HG03558 (cell line): ENCODE results near the gene ARIH2.

Experiments
- ATAC-seq: cut with Tn5 transposase; IDR thresholded peaks from one replicate; pipeline ENCODE4 v1.9.1; 2021; ENCODE audit warnings: moderate number of reproducible peaks; ENCODE audit not compliant: unreplicated experiment; ENCODE audit errors: extremely low read depth

ARIH2 gene

GRCh38 chr3:49028673-49029562, 110.3 kb downstream of the ARIH2 start, which contains the start of gene IMPDH2:
IMPDH2 (minus strand) TSS chr3:49029398; CDS start chr3:49029350, 48 bp downstream.
- ATAC-seq: peak; percentile 40

DNA sequence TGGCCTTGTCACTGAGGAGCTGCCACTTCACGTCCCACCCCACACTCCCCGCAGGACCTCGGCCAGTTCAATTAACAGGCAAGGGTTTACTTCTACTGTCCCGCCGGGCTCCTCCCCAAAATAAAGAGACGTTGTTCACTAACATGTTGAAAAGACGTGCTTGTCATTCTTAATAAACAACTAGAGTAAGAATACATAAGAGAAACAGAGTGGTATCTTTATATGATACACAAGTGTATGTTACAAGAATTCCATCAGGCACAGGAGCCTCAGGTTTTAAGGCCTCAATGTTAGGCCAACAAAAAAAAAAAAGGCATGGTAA, 110.9 kb downstream of the ARIH2 start:
- ATAC-seq: no peak

DNA sequence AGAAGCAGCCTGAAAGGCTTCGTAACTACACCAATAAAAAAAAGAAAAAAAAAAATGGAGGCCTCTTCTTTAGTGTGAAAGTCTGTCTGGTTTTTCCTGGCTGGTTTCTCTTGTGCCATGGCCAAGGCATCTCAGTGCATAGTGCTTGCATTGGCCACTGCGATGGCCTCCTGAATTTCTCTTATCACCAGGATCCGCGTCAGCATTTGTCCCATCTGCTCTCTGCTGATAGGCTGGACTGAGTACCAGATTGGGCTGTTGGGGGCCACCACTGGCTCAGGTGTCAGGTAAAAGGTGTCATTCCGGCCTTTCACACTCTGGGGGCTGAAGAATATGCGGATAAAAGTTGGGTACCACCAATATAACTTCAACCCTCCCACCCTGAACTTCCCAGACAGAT, 111.7 kb downstream of the ARIH2 start:
- ATAC-seq: no peak

DNA sequence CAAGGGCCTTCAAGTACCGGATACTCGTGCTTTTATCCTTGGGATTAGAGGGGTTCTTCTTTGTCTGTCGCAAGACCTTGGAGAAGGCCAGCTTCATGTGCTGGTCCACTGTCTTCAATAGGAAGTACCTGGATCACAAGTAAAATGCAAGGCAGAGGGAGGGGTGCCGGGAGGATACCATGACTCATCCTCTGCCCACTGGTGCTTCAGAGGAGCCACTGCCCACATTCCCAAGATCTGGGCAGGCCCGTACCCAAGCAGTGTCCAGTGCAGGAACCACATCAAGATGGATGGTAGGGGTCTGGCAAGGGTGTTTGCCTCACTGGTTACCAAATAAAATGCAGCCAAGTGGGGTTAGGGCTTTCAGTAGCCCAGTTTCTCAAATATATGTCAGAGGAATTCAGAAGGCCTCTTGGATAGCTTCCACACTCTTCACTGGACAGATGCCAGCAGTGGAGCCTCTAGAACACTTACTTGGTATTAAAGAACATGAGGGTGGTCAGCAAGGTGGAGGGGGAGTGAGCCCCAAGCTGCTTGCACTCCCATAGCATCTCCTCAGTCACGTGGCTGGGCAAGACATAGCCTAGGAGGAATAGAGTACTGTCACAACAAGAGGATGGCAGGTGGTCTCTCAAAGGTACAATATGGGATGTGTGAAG, 114.1 kb downstream of the ARIH2 start:
- no peak for ATAC-seq

GRCh38 chr3:49034650-49035049, 116.0 kb downstream of the ARIH2 start:
- ATAC-seq: no peak

- no peak for ATAC-seq
These were observed 116.6 kb downstream of the ARIH2 start for GRCh38 chr3:49035281-49035680.
